Thoracic aorta (tissue), 2 donors: ENCODE data around the gene RPTOR. TPM values are rescaled to one million over a fixed set of nuclear protein-coding genes. Genes with fewer than 3 reads are reported as not detected.

Source experiments
- ATAC-seq: fragments of 150-250 bp; one replicate; pipeline ENCODE4 v1.8.0; 2017; ENCODE audit warnings: low read depth; ENCODE audit not compliant: insufficient number of reproducible peaks, low FRiP score
- DNase-seq: peaks from one replicate; pipeline ENCODE4 v3.0.0-alpha.2; 2020; ENCODE audit warnings: low spot score
- H3K27ac ChIP-seq, 2 donors: fragments of 200-600 bp; sonication (generic); 1 replicate in 1 of 2; 2 replicates in 1 of 2; pipeline ENCODE4 v1.5.1; 2016; ENCODE audit warnings: mild to moderate bottlenecking in 2 of 2, moderate library complexity in 2 of 2
- H3K27me3 ChIP-seq: fragments of 200-600 bp; sonication (generic); replicated peaks from 2 replicates; pipeline ENCODE4 v1.6.0; 2016; ENCODE audit warnings: mild to moderate bottlenecking; ENCODE audit not compliant: insufficient read depth
- H3K36me3 ChIP-seq: fragments of 200-600 bp; sonication (generic); one replicate; pipeline ENCODE4 v1.5.1; 2016
- H3K4me1 ChIP-seq, 2 donors: fragments of 200-600 bp; sonication (generic); 1 replicate in 1 of 2; 2 replicates in 1 of 2; pipeline versions ENCODE4 v1.5.1 to v1.6.0; 2016; ENCODE audit warnings: low read depth in 2 of 2, mild to moderate bottlenecking in 1 of 2; ENCODE audit not compliant: control insufficient read depth in 1 of 2
- H3K4me3 ChIP-seq: fragments of 200-600 bp; sonication (generic); 2 replicates; pipeline ENCODE4 v1.5.1; 2016; ENCODE audit warnings: mild to moderate bottlenecking
- H3K9me3 ChIP-seq: fragments of 200-600 bp; sonication (generic); 2 replicates; pipeline ENCODE4 v1.5.1; 2016
- total RNA-seq, 2 donors: library from RNA; depleted of rRNA; stranded (reverse); fragments of >200 nt; gene quantifications; one replicate each; pipeline versions ENCODE4 v1.1.0 to v1.2.3, GENCODE V29; 2016
- TF ChIP-seq, protein P1 (sequence below): fragments of 200-600 bp; sonication (generic); IDR thresholded peaks from one replicate; pipeline ENCODE4 v1.5.1; 2019; ENCODE audit warnings: antibody characterized with exemption

RPTOR gene
- total RNA-seq, 2 donors from 2014 or later: 42.0 to 47.4 TPM

GRCh38 chr17:80945736-80946135 is 401.1 kb downstream of the RPTOR start:
- no peaks in the 10 kb centered on the region for H3K9me3 ChIP-seq
- peaks cover 16 to 40% of the 10 kb centered on the region in 2 donors for H3K4me1 ChIP-seq
- H3K27me3 ChIP-seq: no peaks in the 10 kb centered on the region
- peaks cover 12% of the 10 kb centered on the region for H3K36me3 ChIP-seq
- TF ChIP-seq, protein P1, sequence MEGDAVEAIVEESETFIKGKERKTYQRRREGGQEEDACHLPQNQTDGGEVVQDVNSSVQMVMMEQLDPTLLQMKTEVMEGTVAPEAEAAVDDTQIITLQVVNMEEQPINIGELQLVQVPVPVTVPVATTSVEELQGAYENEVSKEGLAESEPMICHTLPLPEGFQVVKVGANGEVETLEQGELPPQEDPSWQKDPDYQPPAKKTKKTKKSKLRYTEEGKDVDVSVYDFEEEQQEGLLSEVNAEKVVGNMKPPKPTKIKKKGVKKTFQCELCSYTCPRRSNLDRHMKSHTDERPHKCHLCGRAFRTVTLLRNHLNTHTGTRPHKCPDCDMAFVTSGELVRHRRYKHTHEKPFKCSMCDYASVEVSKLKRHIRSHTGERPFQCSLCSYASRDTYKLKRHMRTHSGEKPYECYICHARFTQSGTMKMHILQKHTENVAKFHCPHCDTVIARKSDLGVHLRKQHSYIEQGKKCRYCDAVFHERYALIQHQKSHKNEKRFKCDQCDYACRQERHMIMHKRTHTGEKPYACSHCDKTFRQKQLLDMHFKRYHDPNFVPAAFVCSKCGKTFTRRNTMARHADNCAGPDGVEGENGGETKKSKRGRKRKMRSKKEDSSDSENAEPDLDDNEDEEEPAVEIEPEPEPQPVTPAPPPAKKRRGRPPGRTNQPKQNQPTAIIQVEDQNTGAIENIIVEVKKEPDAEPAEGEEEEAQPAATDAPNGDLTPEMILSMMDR: no peak
- ATAC-seq (no peak), DNase-seq (no peak)
- H3K27ac ChIP-seq: no peak overlapping the region
- no peak overlapping the region for H3K4me3 ChIP-seq

- H3K27ac ChIP-seq: no peak overlapping the region
- ATAC-seq: no peak
- H3K9me3 ChIP-seq: no peaks in the 10 kb centered on the region
- H3K27me3 ChIP-seq: no peaks in the 10 kb centered on the region
- peaks cover 16 to 40% of the 10 kb centered on the region in 2 donors for H3K4me1 ChIP-seq
- H3K4me3 ChIP-seq: no peak overlapping the region
- DNase-seq: no peak
- peaks cover 17% of the 10 kb centered on the region for H3K36me3 ChIP-seq
- TF ChIP-seq, protein P1: no peak
Measured at GRCh38 chr17:80946449-80946848, 401.8 kb downstream of the RPTOR start.

DNA sequence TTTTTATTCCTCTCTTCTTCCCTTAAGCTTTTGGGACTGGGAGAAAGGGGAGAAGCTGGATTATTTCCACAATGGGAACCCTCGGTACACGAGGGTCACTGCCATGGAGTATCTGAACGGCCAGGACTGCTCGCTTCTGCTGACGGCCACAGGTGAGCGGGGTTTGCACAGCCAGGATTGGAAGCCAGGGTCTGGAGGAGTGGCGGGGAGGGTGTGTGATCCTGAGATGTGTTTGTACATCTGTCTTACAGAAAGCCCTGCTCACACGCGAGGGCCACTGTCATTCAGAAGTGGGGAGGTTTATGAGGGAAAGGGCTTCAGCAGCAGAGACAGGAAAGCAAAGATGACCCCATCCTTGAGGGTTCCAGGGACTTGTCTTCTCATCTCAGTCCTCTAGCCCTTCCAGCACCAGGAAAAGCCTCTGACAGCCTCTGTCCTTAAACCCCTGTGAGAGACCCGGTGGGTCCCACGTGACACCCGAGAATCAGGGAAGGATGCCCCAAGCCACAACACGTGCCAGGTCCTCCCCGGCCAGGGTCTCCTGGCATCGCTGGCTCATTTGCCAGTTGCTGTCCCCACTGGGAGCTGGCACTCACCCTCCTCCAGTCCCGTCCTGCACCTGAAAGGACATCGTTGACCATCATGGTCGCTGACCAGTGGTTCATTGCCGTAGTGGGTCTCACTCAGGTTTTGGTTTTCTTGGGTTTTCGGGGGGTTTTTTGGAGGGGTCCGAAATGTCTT is 402.7 kb downstream of the RPTOR start:
- Histone ChIP-seq H3K36me3 (peaks cover 17% of the 10 kb centered on the region), H3K9me3 (no peaks in the 10 kb centered on the region), H3K27me3 (no peaks in the 10 kb centered on the region), H3K4me3 (no peak overlapping the region), H3K27ac (no peak overlapping the region), H3K4me1 (peaks cover 10 to 34% of the 10 kb centered on the region in 2 donors)
- no peak for DNase-seq
- ATAC-seq: no peak
- TF ChIP-seq, protein P1: no peak

DNA sequence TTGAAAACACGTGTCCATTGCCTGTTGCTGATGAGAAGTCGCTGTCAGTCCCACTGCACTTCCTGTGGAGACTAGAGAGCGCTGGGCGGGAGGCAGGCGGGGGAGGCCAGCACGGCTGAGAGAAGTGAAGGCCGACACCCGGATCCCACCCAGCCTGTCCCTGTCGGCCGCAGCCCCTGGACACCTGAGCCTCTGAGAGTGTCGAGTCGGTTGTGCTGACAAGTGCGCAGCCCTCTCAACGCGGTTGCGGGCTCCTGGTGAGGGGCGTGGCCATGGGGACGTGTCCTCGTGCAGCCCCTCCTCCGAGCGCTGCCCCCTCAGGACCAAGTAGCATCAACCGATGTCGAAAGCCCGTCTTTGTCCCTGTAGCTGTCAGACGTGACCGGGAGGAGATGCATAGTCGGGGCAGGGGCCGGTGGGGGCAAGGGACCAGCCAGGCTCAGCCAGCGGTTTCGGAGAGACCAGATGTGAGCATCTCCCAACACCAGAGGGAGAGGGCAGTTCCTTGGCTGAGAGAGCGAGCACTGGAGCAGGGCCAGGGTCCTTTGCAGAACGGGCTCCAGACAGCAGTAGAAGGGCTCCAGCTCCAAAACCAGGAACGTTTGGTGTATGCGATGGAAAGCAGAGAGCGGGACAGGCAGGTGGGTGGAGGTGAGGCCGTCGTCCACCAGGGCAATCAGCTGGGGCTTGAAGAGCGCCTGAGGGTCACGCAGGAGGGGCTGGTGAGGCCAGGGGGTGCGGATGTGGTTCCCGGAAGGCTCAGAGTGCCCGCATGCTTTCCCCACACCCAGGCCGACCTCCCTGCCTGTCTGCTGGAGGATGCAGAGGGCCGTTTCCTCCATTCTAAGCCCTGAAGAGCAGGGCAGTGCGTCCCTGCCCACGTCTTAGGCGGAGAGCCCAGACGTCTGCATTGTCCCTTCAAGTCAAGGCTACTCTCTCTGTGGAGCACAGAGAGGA is 403.7 kb downstream of the RPTOR start:
- TF ChIP-seq, protein P1: no peak
- no peak for DNase-seq
- Histone ChIP-seq H3K27ac (peak overlapping the region in 1 of 2 donors; percentile 44), H3K4me1 (peaks cover 3 to 27% of the 10 kb centered on the region in 2 donors), H3K36me3 (peaks cover 17% of the 10 kb centered on the region), H3K27me3 (no peaks in the 10 kb centered on the region), H3K4me3 (peak overlapping the region; percentile 27), H3K9me3 (no peaks in the 10 kb centered on the region)
- ATAC-seq: no peak

GRCh38 chr17:80948976-80949450 is 404.4 kb downstream of the RPTOR start:
- Histone ChIP-seq H3K36me3 (peaks cover 17% of the 10 kb centered on the region), H3K9me3 (no peaks in the 10 kb centered on the region), H3K27me3 (no peaks in the 10 kb centered on the region), H3K27ac (peak overlapping the region in 1 of 2 donors; percentile 44), H3K4me3 (peak overlapping the region; percentile 27), H3K4me1 (peaks cover 3 to 24% of the 10 kb centered on the region in 2 donors)
- TF ChIP-seq, protein P1: no peak
- DNase-seq (no peak), ATAC-seq (no peak)
